Tibial artery (tissue), 4 donors: Measurements from ENCODE around the gene NEDD1.

Experiments used
- DNase-seq, 2 donors: peaks; one replicate each; pipeline ENCODE4 v3.0.0-alpha.2; 2019
- H3K27ac ChIP-seq, 2 donors: fragments of 200-600 bp; sonication (generic) in 1 of 2; 1 replicate in 1 of 2; 2 replicates in 1 of 2; pipeline ENCODE4 v1.5.1; 2018 to 2019; ENCODE audit warnings: mild to moderate bottlenecking in 1 of 2
- H3K27me3 ChIP-seq, 2 donors: fragments of 200-600 bp; sonication (generic) in 1 of 2; one replicate each; pipeline versions ENCODE4 v1.5.1 to v1.6.0; 2016 to 2019
- H3K36me3 ChIP-seq, 3 donors: fragments of 200-600 bp; sonication (generic) in 2 of 3; one replicate each; pipeline ENCODE4 v1.5.1; 2016 to 2019; ENCODE audit warnings: mild to moderate bottlenecking in 2 of 3
- H3K4me1 ChIP-seq, 4 donors: fragments of 200-600 bp; sonication (generic) in 2 of 4; 1 replicate in 3 of 4; 2 replicates in 1 of 4; pipeline ENCODE4 v1.5.1; 2016 to 2019
- H3K4me3 ChIP-seq, 2 donors: fragments of 200-600 bp; sonication (generic) in 1 of 2; 1 replicate in 1 of 2; 2 replicates in 1 of 2; pipeline ENCODE4 v1.5.1; 2018 to 2019; ENCODE audit warnings: mild to moderate bottlenecking in 2 of 2
- H3K9me3 ChIP-seq, 3 donors: fragments of 200-600 bp; sonication (generic) in 1 of 3; one replicate each; pipeline ENCODE4 v1.5.1; 2016 to 2019
- intact Hi-C: fragments of 100-400 bp; cut with DNase I; formaldehyde crosslinking; loops from one replicate; pipeline ENCODE4 v1.15.0; 2023; ENCODE audit warnings: low total_unique reads
- TF ChIP-seq, protein P1 (sequence below), 2 experiments: fragments of 200-600 bp in 1 of 2; fragments of 450-650 bp in 1 of 2; IDR thresholded peaks; one replicate each; pipeline ENCODE4 v1.5.1; 2017 to 2019; ENCODE audit warnings: antibody characterized with exemption in 2 of 2, mild to moderate bottlenecking in 1 of 2, moderate library complexity in 1 of 2

NEDD1 gene

DNA sequence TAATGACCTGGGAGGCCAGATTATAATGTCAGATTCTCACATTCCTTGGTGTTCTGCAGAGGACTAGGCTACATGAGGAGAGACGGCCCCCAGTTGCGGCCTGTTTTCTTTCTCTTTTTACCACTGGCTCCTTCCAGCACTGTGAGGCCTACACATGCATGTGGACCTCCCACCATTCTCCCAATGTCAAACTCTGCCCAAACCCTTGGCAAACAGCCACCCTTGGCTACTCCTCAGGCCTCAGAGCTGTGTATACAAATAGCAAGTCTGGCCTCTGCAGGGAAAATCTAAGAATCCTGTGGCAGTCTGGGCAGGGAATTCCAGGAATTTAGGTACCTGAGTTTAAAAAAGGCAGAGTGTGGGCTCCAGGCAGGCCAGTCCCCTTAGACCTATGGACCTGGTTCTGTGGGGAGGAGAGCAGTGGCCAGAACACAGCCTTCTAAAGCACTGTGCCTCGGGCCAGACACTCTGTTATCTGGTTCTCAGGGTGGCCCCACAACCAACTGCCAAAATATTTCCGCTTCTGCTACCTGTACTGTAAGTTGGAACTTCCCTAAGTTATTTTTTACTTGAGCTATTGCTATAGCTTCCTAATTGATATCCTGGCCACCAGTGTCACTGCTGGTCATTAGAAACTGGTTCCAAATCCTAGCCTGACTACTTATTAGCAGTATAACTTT, 19.9 kb upstream of the NEDD1 start:
- no peak overlapping the region for H3K4me3 ChIP-seq
- H3K4me1 ChIP-seq = no peaks in the 10 kb centered on the region
- intact Hi-C loops = no loop called here
- H3K27ac ChIP-seq = no peak overlapping the region
- no peaks in the 10 kb centered on the region for H3K9me3 ChIP-seq
- DNase-seq = no peak
- no peaks in the 10 kb centered on the region for H3K27me3 ChIP-seq
- TF ChIP-seq, protein P1, sequence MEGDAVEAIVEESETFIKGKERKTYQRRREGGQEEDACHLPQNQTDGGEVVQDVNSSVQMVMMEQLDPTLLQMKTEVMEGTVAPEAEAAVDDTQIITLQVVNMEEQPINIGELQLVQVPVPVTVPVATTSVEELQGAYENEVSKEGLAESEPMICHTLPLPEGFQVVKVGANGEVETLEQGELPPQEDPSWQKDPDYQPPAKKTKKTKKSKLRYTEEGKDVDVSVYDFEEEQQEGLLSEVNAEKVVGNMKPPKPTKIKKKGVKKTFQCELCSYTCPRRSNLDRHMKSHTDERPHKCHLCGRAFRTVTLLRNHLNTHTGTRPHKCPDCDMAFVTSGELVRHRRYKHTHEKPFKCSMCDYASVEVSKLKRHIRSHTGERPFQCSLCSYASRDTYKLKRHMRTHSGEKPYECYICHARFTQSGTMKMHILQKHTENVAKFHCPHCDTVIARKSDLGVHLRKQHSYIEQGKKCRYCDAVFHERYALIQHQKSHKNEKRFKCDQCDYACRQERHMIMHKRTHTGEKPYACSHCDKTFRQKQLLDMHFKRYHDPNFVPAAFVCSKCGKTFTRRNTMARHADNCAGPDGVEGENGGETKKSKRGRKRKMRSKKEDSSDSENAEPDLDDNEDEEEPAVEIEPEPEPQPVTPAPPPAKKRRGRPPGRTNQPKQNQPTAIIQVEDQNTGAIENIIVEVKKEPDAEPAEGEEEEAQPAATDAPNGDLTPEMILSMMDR (IDR thresholded peaks at IDR 0.05) = no peak
- no peaks in the 10 kb centered on the region for H3K36me3 ChIP-seq

DNA sequence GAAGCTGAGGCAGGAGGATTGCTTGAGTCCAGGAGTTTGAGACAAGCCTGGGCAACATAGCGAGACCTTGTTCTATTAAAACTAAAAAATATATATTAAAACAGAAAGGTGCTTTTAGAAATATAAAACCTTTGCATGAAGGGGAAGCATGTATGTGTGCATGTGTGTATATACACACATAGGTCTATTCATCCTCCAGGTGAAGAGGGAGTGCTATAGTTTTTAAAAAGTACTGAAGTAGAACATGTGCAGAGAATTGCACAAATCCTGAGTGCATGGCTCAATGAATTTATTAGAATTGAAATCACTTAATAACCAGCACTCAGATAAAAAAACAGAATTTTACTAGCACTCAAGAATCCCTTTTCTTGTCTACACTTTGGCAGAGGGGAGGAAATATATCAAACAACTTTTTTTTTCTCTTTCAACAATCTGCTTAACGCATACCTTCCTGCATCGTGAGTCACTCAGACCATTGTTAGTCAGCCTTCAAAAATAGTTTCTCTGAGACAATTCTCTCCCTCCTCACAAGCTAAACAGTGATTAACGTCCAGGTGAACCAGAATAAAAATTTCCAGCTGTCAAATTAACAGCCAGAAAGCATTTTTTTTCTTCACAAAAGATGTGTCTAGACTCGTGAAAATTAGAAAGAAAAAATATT, 17.7 kb upstream of the NEDD1 start:
- DNase-seq = no peak
- H3K27me3 ChIP-seq = no peaks in the 10 kb centered on the region
- H3K27ac ChIP-seq = no peak overlapping the region
- no peaks in the 10 kb centered on the region for H3K36me3 ChIP-seq
- H3K9me3 ChIP-seq = no peaks in the 10 kb centered on the region
- intact Hi-C loops = no loop called here
- H3K4me1 ChIP-seq = no peaks in the 10 kb centered on the region
- TF ChIP-seq, protein P1 (IDR thresholded peaks at IDR 0.05) = no peak
- no peak overlapping the region for H3K4me3 ChIP-seq

DNA sequence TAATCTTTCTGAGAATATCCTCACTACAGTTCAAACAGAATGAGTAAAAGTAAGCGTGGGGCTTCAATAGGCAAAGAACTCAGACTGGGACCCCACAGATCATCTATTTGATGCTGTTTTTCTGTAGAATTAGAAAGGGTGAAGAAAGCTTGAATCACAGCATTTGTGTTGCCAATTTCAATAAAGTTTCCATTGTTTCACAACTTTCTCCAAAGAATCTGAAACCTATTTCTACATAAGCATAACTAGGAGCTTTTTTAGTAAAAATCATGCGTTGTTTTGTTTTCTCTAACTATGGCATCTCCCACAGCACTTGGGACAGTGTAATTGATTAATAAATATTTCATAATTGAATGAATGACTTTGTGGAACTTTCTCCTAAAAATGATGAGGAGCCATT, 16.7 kb upstream of the NEDD1 start:
- intact Hi-C loops = no loop called here
- Histone ChIP-seq H3K4me3 (no peak overlapping the region), H3K36me3 (no peaks in the 10 kb centered on the region), H3K9me3 (no peaks in the 10 kb centered on the region), H3K27ac (no peak overlapping the region), H3K4me1 (no peaks in the 10 kb centered on the region), H3K27me3 (no peaks in the 10 kb centered on the region)
- TF ChIP-seq, protein P1 (IDR thresholded peaks at IDR 0.05) = no peak
- no peak for DNase-seq

DNA sequence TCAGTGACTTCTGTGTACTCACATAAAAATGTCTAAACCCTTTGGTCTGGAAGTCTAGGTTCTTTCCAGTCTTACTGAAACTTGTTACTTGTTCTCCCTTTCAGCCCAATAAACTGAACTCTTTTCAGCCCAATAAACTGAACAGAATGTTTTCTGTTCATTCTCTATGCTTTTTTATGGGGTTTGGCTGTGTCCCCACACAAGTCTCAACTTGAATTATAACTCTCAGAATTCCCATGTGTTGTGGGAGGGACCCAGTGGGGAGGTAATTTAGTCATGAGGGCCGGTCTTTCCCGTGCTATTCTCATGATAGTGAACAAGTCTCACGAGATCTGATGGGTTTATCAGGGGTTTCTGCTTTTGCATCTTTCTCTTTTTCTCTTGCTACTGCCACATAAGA, 15.0 kb upstream of the NEDD1 start:
- Histone ChIP-seq H3K27ac (no peak overlapping the region), H3K4me3 (no peak overlapping the region), H3K36me3 (no peaks in the 10 kb centered on the region), H3K4me1 (no peaks in the 10 kb centered on the region), H3K9me3 (no peaks in the 10 kb centered on the region), H3K27me3 (no peaks in the 10 kb centered on the region)
- intact Hi-C loops = no loop called here
- no peak for DNase-seq
- TF ChIP-seq, protein P1 (IDR thresholded peaks at IDR 0.05) = no peak

DNA sequence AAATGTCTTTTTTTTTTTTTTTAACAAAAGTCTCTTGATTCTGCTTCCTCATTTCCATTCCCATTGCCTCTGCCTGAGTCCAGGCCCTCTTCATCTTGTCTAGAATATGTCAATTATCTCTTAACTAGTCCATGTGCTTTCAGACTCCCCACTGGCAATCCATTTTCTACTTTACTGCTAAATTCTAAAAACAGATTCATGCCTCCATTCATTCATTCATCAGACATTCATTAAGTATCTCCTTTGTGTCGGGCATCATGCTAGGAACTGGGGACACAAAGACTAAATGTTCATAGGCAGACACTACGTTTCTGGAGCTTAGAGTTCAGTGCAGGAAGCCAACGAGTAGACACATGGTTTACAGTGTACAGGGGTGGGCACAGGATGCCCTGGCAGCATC, 9.6 kb upstream of the NEDD1 start:
- Histone ChIP-seq H3K27ac (no peak overlapping the region), H3K27me3 (no peaks in the 10 kb centered on the region), H3K4me3 (no peak overlapping the region), H3K9me3 (no peaks in the 10 kb centered on the region), H3K36me3 (no peaks in the 10 kb centered on the region), H3K4me1 (no peaks in the 10 kb centered on the region)
- intact Hi-C loops = no loop called here
- TF ChIP-seq, protein P1 (IDR thresholded peaks at IDR 0.05) = no peak
- DNase-seq = no peak
